IMR-90 (cell line): ENCODE results near the gene PTPN3. TPM values are rescaled to one million over a fixed set of nuclear protein-coding genes. Genes with fewer than 3 reads are reported as not detected.

ENCODE experiments used
- ATAC-seq: fragments of 200-7000 bp; cut with Tn5 transposase; 2 replicates; pipeline ENCODE4 v1.9.1; 2020; ENCODE audit warnings: low read depth, mild to moderate bottlenecking, moderate library complexity
- BruUV-seq: library from RNA; stranded (reverse); fragments of 400-500 nt; replicated peaks from 2 replicates; lab custom pipeline; 2021; lab: Mats Ljungman, UMichigan
- CTCF ChIA-PET: fragments of 300-600 bp; formaldehyde crosslinking; extraction: SDS; loops from one replicate; lab custom pipeline; 2021; ENCODE audit warnings: antibody characterized with exemption; lab: Yijun Ruan, JAX
- POLR2A ChIA-PET: fragments of 300-600 bp; sonication (Branson Sonifier 250); formaldehyde crosslinking; loops from one replicate; lab custom pipeline; 2022; ENCODE audit warnings: antibody characterized with exemption; ENCODE audit not compliant: unreplicated experiment; lab: Charles Lee
- DNase-seq: peaks from one replicate; pipeline ENCODE4 v3.0.0; 2013
- H2AFZ ChIP-seq: replicated peaks from 2 replicates; pipeline ENCODE3; 2013; ENCODE audit warnings: low read length, mild to moderate bottlenecking; ENCODE audit not compliant: poor library complexity
- H2AK5ac ChIP-seq: 2 replicates; pipeline ENCODE4 v1.6.1; 2013; ENCODE audit warnings: low read depth, low read length, inconsistent platforms
- H2AK9ac ChIP-seq: replicated peaks from 2 replicates; pipeline ENCODE3; 2013; ENCODE audit warnings: mild to moderate bottlenecking, low read depth, low read length, moderate library complexity; ENCODE audit not compliant: poor library complexity
- H2BK120ac ChIP-seq: 2 replicates; pipeline ENCODE4 v1.6.1; 2013; ENCODE audit warnings: low read depth, low read length, inconsistent platforms
- H2BK15ac ChIP-seq: 3 replicates; pipeline ENCODE4 v1.6.1; 2013; ENCODE audit warnings: low read depth, low read length, inconsistent platforms
- H2BK20ac ChIP-seq: 2 replicates; pipeline ENCODE4 v1.6.1; 2013; ENCODE audit warnings: low read depth, mild to moderate bottlenecking, inconsistent platforms, low read length, moderate library complexity
- H2BK5ac ChIP-seq: 2 replicates; pipeline ENCODE4 v1.6.1; 2013; ENCODE audit warnings: mild to moderate bottlenecking, low read depth, low read length, inconsistent platforms; ENCODE audit not compliant: poor library complexity, severe bottlenecking
- H3K14ac ChIP-seq: replicated peaks from 2 replicates; pipeline ENCODE4 v1.6.1; 2013; ENCODE audit warnings: low read depth, low read length, inconsistent platforms
- H3K18ac ChIP-seq: 2 replicates; pipeline ENCODE4 v1.6.1; 2013; ENCODE audit warnings: low read depth, low read length, control low read depth
- H3K23ac ChIP-seq: 2 replicates; pipeline ENCODE4 v1.6.1; 2013; ENCODE audit warnings: low read depth, low read length, inconsistent platforms
- H3K27ac ChIP-seq: 2 replicates; pipeline ENCODE4 v1.5.1; 2013; ENCODE audit warnings: mild to moderate bottlenecking, control low read depth, low read length; ENCODE audit not compliant: insufficient read depth
- H3K27me3 ChIP-seq: 2 replicates; pipeline ENCODE4 v1.6.1; 2013; ENCODE audit warnings: low read length; ENCODE audit not compliant: control insufficient read depth, insufficient read depth
- H3K36me3 ChIP-seq: 2 replicates; pipeline ENCODE4 v1.6.1; 2013; ENCODE audit warnings: low read length, mixed read lengths; ENCODE audit not compliant: control insufficient read depth, insufficient read depth
- H3K4ac ChIP-seq: 2 replicates; pipeline ENCODE4 v1.6.1; 2013; ENCODE audit warnings: low read depth, low read length, inconsistent platforms
- H3K4me1 ChIP-seq: 2 replicates; pipeline ENCODE4 v1.6.1; 2013; ENCODE audit warnings: low read length, mixed read lengths; ENCODE audit not compliant: control insufficient read depth, insufficient read depth
- H3K4me2 ChIP-seq: 2 replicates; pipeline ENCODE4 v1.6.1; 2013; ENCODE audit warnings: low read depth, mild to moderate bottlenecking, control low read depth, low read length, moderate library complexity
- H3K4me3 ChIP-seq: 2 replicates; pipeline ENCODE4 v1.5.1; 2013; ENCODE audit warnings: low read depth, mild to moderate bottlenecking, control low read depth, low read length, moderate library complexity; ENCODE audit not compliant: insufficient read depth
- H3K56ac ChIP-seq: 2 replicates; pipeline ENCODE4 v1.6.1; 2013; ENCODE audit warnings: low read length, inconsistent platforms; ENCODE audit not compliant: insufficient read depth; ENCODE audit errors: extremely low read depth
- H3K79me1 ChIP-seq, 2 experiments: 2 replicates each; pipeline ENCODE4 v1.6.1; 2013; ENCODE audit warnings: low read length in 2 of 2, inconsistent platforms in 1 of 2, low read depth in 1 of 2
- H3K9ac ChIP-seq: 2 replicates; pipeline ENCODE4 v1.6.1; 2013; ENCODE audit warnings: low read depth, low read length, control low read depth
- H3K9me1 ChIP-seq: 2 replicates; pipeline ENCODE4 v1.6.1; 2013; ENCODE audit warnings: low read length, inconsistent platforms; ENCODE audit not compliant: insufficient read depth
- H3K9me3 ChIP-seq: 2 replicates; pipeline ENCODE4 v1.6.1; 2013; ENCODE audit warnings: low read length; ENCODE audit not compliant: control insufficient read depth, insufficient read depth
- H4K20me1 ChIP-seq: 2 replicates; pipeline ENCODE4 v1.6.1; 2013; ENCODE audit warnings: low read length, inconsistent platforms; ENCODE audit not compliant: insufficient read depth
- H4K5ac ChIP-seq: 2 replicates; pipeline ENCODE4 v1.6.1; 2013; ENCODE audit warnings: mild to moderate bottlenecking, low read depth, low read length, control low read depth
- H4K8ac ChIP-seq, 2 experiments: 2 replicates each; pipeline ENCODE4 v1.6.1; 2013; ENCODE audit warnings: low read depth in 2 of 2, low read length in 2 of 2, control low read depth in 1 of 2, inconsistent platforms in 1 of 2
- H4K91ac ChIP-seq: 2 replicates; pipeline ENCODE4 v1.6.1; 2013; ENCODE audit warnings: low read depth, low read length, inconsistent platforms; ENCODE audit not compliant: insufficient read depth
- BHLHE40 ChIP-seq: fragments of 150-350 bp; IDR thresholded peaks from 2 replicates; pipeline ENCODE4 v1.6.1; 2016; ENCODE audit warnings: mild to moderate bottlenecking, low read depth, low read length
- CEBPB ChIP-seq: IDR thresholded peaks from 2 replicates; pipeline ENCODE4 v1.6.1; 2012; ENCODE audit warnings: low read depth, low read length, improper control_type of control experiment
- CHD1 ChIP-seq: IDR thresholded peaks from 2 replicates; pipeline ENCODE4 v1.6.1; 2012; ENCODE audit warnings: low read depth, low read length, improper control_type of control experiment
- FOS ChIP-seq: fragments of 150-350 bp; IDR thresholded peaks from 2 replicates; pipeline ENCODE4 v1.6.1; 2016; ENCODE audit warnings: low read depth, low read length
- MXI1 ChIP-seq: IDR thresholded peaks from 2 replicates; pipeline ENCODE4 v1.6.1; 2012; ENCODE audit warnings: low read depth, mild to moderate bottlenecking, low read length, moderate library complexity, borderline replicate concordance
- RAD21 ChIP-seq: IDR thresholded peaks from 2 replicates; pipeline ENCODE4 v1.6.1; 2012; ENCODE audit warnings: low read length, improper control_type of control experiment
- RCOR1 ChIP-seq: IDR thresholded peaks from 2 replicates; pipeline ENCODE4 v1.6.1; 2012; ENCODE audit warnings: mild to moderate bottlenecking, low read length, improper control_type of control experiment; ENCODE audit not compliant: insufficient replicate concordance
- RFX5 ChIP-seq: IDR thresholded peaks from 2 replicates; pipeline ENCODE4 v1.8.0; 2012; ENCODE audit warnings: low read depth, mild to moderate bottlenecking, low read length, moderate library complexity
- SMC3 ChIP-seq: fragments of 150-350 bp; IDR thresholded peaks from 2 replicates; pipeline ENCODE4 v1.6.1; 2016; ENCODE audit warnings: low read depth, mild to moderate bottlenecking, antibody characterized with exemption, low read length, moderate library complexity
- WGBS, 2 experiments: methylation state at CpG; one replicate each; pipeline versions ENCODE4 v1.1.5 to v1.1.7; 2013; ENCODE audit warnings: missing lambda C conversion rate in 2 of 2; ENCODE audit not compliant: insufficient read length in 1 of 2; ENCODE audit errors: extremely low coverage in 2 of 2; 5-methylcytosine and 5-hydroxymethylcytosine counted together
- dilution Hi-C: fragments of 300-500 bp; cut with HindIII; formaldehyde crosslinking; loops from one replicate; pipeline ENCODE4 v1.14.3; 2018; ENCODE audit warnings: low sequenced_read_pairs; ENCODE audit not compliant: unreplicated experiment
- in situ Hi-C: fragments of 300-500 bp; cut with MboI; formaldehyde crosslinking; loops from 3 replicates; pipeline ENCODE4 v1.14.3; 2019; ENCODE audit warnings: low sequenced_read_pairs, inconsistent platforms, mixed read lengths
- intact Hi-C: fragments of 100-400 bp; cut with micrococcal nuclease; formaldehyde crosslinking; loops from 2 replicates; pipeline ENCODE4 v1.10.0; 2022
- polyA plus RNA-seq, 3 experiments: library from polyadenylated mRNA; depleted of rRNA; stranded (reverse); fragments of >200 nt; gene quantifications; 2 replicates each; pipeline ENCODE4 v1.2.3, GENCODE V29; 2012; ENCODE audit warnings: low replicate concordance in 1 of 3
- total RNA-seq: library from RNA; depleted of rRNA; stranded (reverse); fragments of >200 nt; gene quantifications from 2 replicates; pipeline ENCODE4 v1.2.3, GENCODE V29; 2012
- TF ChIP-seq, protein P1 (sequence below): conservative IDR thresholded peaks from 2 replicates; pipeline ENCODE4 v1.5.1; 2012; ENCODE audit warnings: mild to moderate bottlenecking, low read depth, low read length, improper control_type of control experiment
- TF ChIP-seq, protein P2 (sequence below): fragments of 150-350 bp; IDR thresholded peaks from 2 replicates; pipeline ENCODE4 v1.6.1; 2017; ENCODE audit warnings: mild to moderate bottlenecking, antibody characterized with exemption, low read length, low read depth

Gene PTPN3
- total and polyA plus RNA-seq, 2 of the 4 experiments (the other 2 are of a cell fraction), result 0.72 to 0.89 TPM

DNA sequence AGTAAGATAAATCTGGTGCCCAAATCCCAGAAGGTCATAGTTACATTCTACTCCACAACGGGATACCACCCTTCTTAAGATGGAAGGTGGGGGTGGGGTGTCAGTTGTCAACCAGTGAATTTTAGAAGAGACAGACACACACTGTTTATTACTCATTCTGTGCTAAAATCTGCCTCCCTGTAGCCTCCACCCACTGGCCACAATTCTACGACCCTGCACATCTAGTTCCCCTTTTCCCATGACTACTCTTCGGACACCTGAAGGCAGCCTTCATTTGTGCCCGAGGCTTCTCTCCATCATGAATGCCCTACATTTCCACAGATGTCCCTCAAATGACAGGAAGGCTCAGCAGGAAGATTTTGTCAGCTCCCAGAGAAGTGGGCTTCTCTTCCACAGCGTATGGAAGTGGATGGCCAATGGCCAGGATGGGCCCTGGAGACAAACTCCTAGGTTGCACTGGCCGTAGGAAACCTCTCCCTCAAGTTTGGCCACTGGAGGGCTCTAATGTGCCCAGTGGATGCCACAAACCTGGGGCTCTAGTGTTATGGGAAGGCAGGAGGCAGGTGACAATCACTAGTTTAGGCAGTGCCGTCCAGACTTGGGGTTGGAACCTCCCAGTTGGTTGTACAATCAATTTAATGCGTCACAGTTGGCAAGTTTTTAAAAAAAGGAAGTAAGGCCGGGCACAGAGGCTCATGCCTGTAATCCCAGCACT is 46.6 kb downstream of the PTPN3 start:
- dilution Hi-C loops, result no loop called here
- Histone ChIP-seq H3K23ac (no peak overlapping the region), H3K27me3 (no peaks in the 10 kb centered on the region; the same call in none of the 2 replicates), H3K56ac (no peak overlapping the region), H2BK5ac (no peak overlapping the region), H3K4me3 (no peak overlapping the region), H2AFZ (no peak overlapping the region), H4K8ac (no peak overlapping the region), H4K91ac (no peak overlapping the region), H4K5ac (no peak overlapping the region), H3K4me2 (no peak overlapping the region), H3K27ac (no peak overlapping the region), H3K9me3 (no peaks in the 10 kb centered on the region), H3K9me1 (0 out of 2 replicates have a peak, but pooled peaks cover 5% of the 10 kb centered on the region), H2BK120ac (no peak overlapping the region), H2BK20ac (no peak overlapping the region), H2AK9ac (peak overlapping the region; percentile 45), H3K79me1 (no peaks in the 10 kb centered on the region), H2AK5ac (no peak overlapping the region), H3K4me1 (peaks cover 8% of the 10 kb centered on the region; the same call in 1 of the 2 replicates), H3K9ac (no peak overlapping the region), H2BK15ac (no peak overlapping the region), H3K14ac (no peak overlapping the region), H3K36me3 (no peaks in the 10 kb centered on the region), H3K4ac (no peak overlapping the region), H3K18ac (no peak overlapping the region), H4K20me1 (no peaks in the 10 kb centered on the region)
- intact Hi-C loops, result no loop called here
- DNase-seq (no peak), ATAC-seq (no peak)
- TF ChIP-seq RAD21 (no peak), CEBPB (no peak), BHLHE40 (no peak), MXI1 (no peak), SMC3 (no peak), FOS (no peak), RFX5 (no peak), CHD1 (no peak), RCOR1 (no peak)
- TF ChIP-seq, protein P1, sequence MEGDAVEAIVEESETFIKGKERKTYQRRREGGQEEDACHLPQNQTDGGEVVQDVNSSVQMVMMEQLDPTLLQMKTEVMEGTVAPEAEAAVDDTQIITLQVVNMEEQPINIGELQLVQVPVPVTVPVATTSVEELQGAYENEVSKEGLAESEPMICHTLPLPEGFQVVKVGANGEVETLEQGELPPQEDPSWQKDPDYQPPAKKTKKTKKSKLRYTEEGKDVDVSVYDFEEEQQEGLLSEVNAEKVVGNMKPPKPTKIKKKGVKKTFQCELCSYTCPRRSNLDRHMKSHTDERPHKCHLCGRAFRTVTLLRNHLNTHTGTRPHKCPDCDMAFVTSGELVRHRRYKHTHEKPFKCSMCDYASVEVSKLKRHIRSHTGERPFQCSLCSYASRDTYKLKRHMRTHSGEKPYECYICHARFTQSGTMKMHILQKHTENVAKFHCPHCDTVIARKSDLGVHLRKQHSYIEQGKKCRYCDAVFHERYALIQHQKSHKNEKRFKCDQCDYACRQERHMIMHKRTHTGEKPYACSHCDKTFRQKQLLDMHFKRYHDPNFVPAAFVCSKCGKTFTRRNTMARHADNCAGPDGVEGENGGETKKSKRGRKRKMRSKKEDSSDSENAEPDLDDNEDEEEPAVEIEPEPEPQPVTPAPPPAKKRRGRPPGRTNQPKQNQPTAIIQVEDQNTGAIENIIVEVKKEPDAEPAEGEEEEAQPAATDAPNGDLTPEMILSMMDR, result no peak
- TF ChIP-seq, protein P2, sequence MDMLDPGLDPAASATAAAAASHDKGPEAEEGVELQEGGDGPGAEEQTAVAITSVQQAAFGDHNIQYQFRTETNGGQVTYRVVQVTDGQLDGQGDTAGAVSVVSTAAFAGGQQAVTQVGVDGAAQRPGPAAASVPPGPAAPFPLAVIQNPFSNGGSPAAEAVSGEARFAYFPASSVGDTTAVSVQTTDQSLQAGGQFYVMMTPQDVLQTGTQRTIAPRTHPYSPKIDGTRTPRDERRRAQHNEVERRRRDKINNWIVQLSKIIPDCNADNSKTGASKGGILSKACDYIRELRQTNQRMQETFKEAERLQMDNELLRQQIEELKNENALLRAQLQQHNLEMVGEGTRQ, result no peak
- no TSS peak for BruUV-seq
- ChIA-PET CTCF (interaction anchor here (0.6 to 2.3 kb wide), 4 partner anchors 10 to 1018 kb away, joined by 4 to 9 read pairs (median 4); no protein-coding TSS in a partner anchor), POLR2A (no interaction called here)
- in situ Hi-C loops, result no loop called here
- 83% methylated on average over 2 of the region's 9 CpGs; no CpG with 5 or more reads in 1 of the 2 experiments for WGBS, 2 experiments
